CD14-positive monocyte (primary cell): ENCODE data around the gene TOB1. TPM values are rescaled to one million over a fixed set of nuclear protein-coding genes. Genes with fewer than 3 reads are reported as not detected.
"Not testable (repeated sequence)": the region's sequence is repeated elsewhere in the genome, so short reads cannot be mapped to it uniquely, and the experiment has no call there.

Experiments used
- DNase-seq, 3 donors: peaks; one replicate each; pipeline ENCODE4 v3.0.0-alpha.2; 2011 to 2022
- H2AFZ ChIP-seq: 2 replicates; pipeline ENCODE4 v1.6.0; 2012; ENCODE audit warnings: mild to moderate bottlenecking, low read depth, low read length, inconsistent platforms; ENCODE audit not compliant: insufficient read depth, poor library complexity, severe bottlenecking
- H3K27ac ChIP-seq, 2 donors: 1 replicate in 1 of 2; 2 replicates in 1 of 2; pipeline ENCODE4 v1.5.1; 2012 to 2013; ENCODE audit warnings: low read length in 2 of 2, control low read depth in 1 of 2, inconsistent platforms in 1 of 2, low read depth in 1 of 2, mild to moderate bottlenecking in 1 of 2
- H3K27me3 ChIP-seq, 2 donors: one replicate each; pipeline versions ENCODE4 v1.6.0 to v1.6.1; 2011 to 2013; ENCODE audit warnings: low read length in 2 of 2; ENCODE audit not compliant: control insufficient read depth in 2 of 2, insufficient read depth in 2 of 2
- H3K36me3 ChIP-seq, 2 donors: replicated peaks in 1 of 2; 1 replicate in 1 of 2; 2 replicates in 1 of 2; pipeline versions ENCODE4 v1.5.1 to v1.6.1; 2012 to 2013; ENCODE audit warnings: low read length in 2 of 2, control low read depth in 1 of 2, inconsistent platforms in 1 of 2, mild to moderate bottlenecking in 1 of 2; ENCODE audit not compliant: insufficient read depth in 2 of 2, control insufficient read depth in 1 of 2
- H3K4me1 ChIP-seq, 2 donors: 1 replicate in 1 of 2; 2 replicates in 1 of 2; pipeline versions ENCODE4 v1.5.1 to v1.6.1; 2012 to 2013; ENCODE audit warnings: low read length in 2 of 2, control low read depth in 1 of 2, inconsistent platforms in 1 of 2, mild to moderate bottlenecking in 1 of 2, moderate library complexity in 1 of 2; ENCODE audit not compliant: insufficient read depth in 2 of 2, control insufficient read depth in 1 of 2
- H3K4me2 ChIP-seq: replicated peaks from 2 replicates; pipeline ENCODE3; 2012; ENCODE audit warnings: low read length, moderate library complexity, mild to moderate bottlenecking; ENCODE audit not compliant: poor library complexity, severe bottlenecking; ENCODE audit errors: extremely low read depth
- H3K4me3 ChIP-seq, 3 experiments: fragments of 200-600 bp in 1 of 3; sonication (generic) in 1 of 3; replicated peaks in 1 of 3; 1 replicate in 2 of 3; 2 replicates in 1 of 3; pipeline ENCODE4 v1.5.1; 2011 to 2013; ENCODE audit warnings: low read length in 3 of 3, mild to moderate bottlenecking in 3 of 3, control low read depth in 2 of 3, low read depth in 2 of 3, inconsistent platforms in 1 of 3, moderate library complexity in 1 of 3
- H3K79me2 ChIP-seq: 2 replicates; pipeline ENCODE4 v1.6.0; 2012; ENCODE audit warnings: mild to moderate bottlenecking, control low read depth, inconsistent platforms, low read length, moderate library complexity; ENCODE audit not compliant: insufficient read depth
- H3K9ac ChIP-seq: 2 replicates; pipeline ENCODE4 v1.6.0; 2017; ENCODE audit warnings: low read length, mild to moderate bottlenecking; ENCODE audit not compliant: insufficient read depth, poor library complexity, severe bottlenecking
- H3K9me3 ChIP-seq, 2 donors: replicated peaks in 1 of 2; 1 replicate in 1 of 2; 2 replicates in 1 of 2; pipeline versions ENCODE4 v1.5.1 to v1.6.1; 2012 to 2013; ENCODE audit warnings: low read length in 2 of 2, control low read depth in 1 of 2; ENCODE audit not compliant: control insufficient read depth in 1 of 2, insufficient read depth in 1 of 2
- H4K20me1 ChIP-seq: 2 replicates; pipeline ENCODE4 v1.6.0; 2012; ENCODE audit warnings: mild to moderate bottlenecking, low read length, control low read depth, moderate library complexity; ENCODE audit not compliant: insufficient read depth
- H3K27ac Mint-ChIP-seq, 7 donors: one replicate each; pipeline ENCODE4 v1.8.0; 2020; ENCODE audit warnings: mild to moderate bottlenecking in 7 of 7, mixed read lengths in 7 of 7, moderate library complexity in 6 of 7, inconsistent platforms in 2 of 7
- H3K27me3 Mint-ChIP-seq, 3 donors: one replicate each; pipeline ENCODE4 v1.8.0; 2021 to 2022; ENCODE audit warnings: low read depth in 3 of 3, mild to moderate bottlenecking in 3 of 3, mixed read lengths in 3 of 3, moderate library complexity in 3 of 3, inconsistent platforms in 1 of 3
- H3K36me3 Mint-ChIP-seq, 2 donors: one replicate each; pipeline ENCODE4 v1.8.0; 2020; ENCODE audit warnings: mixed read lengths in 2 of 2, inconsistent platforms in 1 of 2, mild to moderate bottlenecking in 1 of 2
- H3K4me1 Mint-ChIP-seq: one replicate; pipeline ENCODE4 v1.8.0; 2020; ENCODE audit warnings: mild to moderate bottlenecking, mixed read lengths
- H3K4me3 Mint-ChIP-seq, 2 donors: one replicate each; pipeline ENCODE4 v1.8.0; 2020; ENCODE audit warnings: mild to moderate bottlenecking in 2 of 2, mixed read lengths in 2 of 2, moderate library complexity in 1 of 2
- H3K9me3 Mint-ChIP-seq, 7 donors: one replicate each; pipeline ENCODE4 v1.8.0; 2020 to 2022; ENCODE audit warnings: mixed read lengths in 7 of 7, mild to moderate bottlenecking in 6 of 7, moderate library complexity in 6 of 7, inconsistent platforms in 2 of 7
- CTCF ChIP-seq: fragments of 200-600 bp; IDR thresholded peaks from one replicate; pipeline ENCODE4 v1.8.0; 2022; ENCODE audit warnings: antibody characterized with exemption, mild to moderate bottlenecking
- WGBS: methylation state at CpG from one replicate; pipeline ENCODE4 v1.1.5; 2013; ENCODE audit warnings: missing lambda C conversion rate; ENCODE audit not compliant: insufficient coverage; 5-methylcytosine and 5-hydroxymethylcytosine counted together
- intact Hi-C, 2 donors: fragments of 100-400 bp; cut with micrococcal nuclease; formaldehyde crosslinking; loops; one replicate each; pipeline versions ENCODE4 v1.15.0 to v1.15.1; 2023
- polyA plus RNA-seq, 3 donors: library from polyadenylated mRNA; depleted of rRNA in 1 of 3; unstranded in 2 of 3; stranded (reverse) in 1 of 3; fragments of 300-500 nt in 2 of 3; fragments of >200 nt in 1 of 3; fragmentation: Illumina TruSeq in 2 of 3; gene quantifications; 1 replicate in 2 of 3; 2 replicates in 1 of 3; pipeline ENCODE4 v1.2.3, GENCODE V29; 2012 to 2021

TOB1 gene
- polyA plus RNA-seq, 3 donors: 18.5 to 107 (median 41.0) TPM

GRCh38 chr17:50879086-50879485 is 12.9 kb upstream of the TOB1 start:
- H3K27ac Mint-ChIP-seq: no peak overlapping the region
- WGBS: 100% methylated on average over 3 of the region's 5 CpGs
- Histone ChIP-seq H4K20me1 (no peaks in the 10 kb centered on the region), H3K36me3 (no peaks in the 10 kb centered on the region), H2AFZ (no peak overlapping the region), H3K9me3 (peaks cover 0 to 10% of the 10 kb centered on the region in 2 donors), H3K4me2 (no peak overlapping the region), H3K4me1 (peaks cover 7% of the 10 kb centered on the region in 2 donors), H3K79me2 (no peaks in the 10 kb centered on the region), H3K4me3 (no peak overlapping the region), H3K27me3 (no peaks in the 10 kb centered on the region), H3K9ac (no peak overlapping the region), H3K27ac (no peak overlapping the region)
- no peak overlapping the region for H3K4me3 Mint-ChIP-seq
- peaks cover 6% of the 10 kb centered on the region for H3K4me1 Mint-ChIP-seq
- intact Hi-C loops: no loop called here
- TF ChIP-seq CTCF: no peak
- no peak for DNase-seq
- H3K36me3 Mint-ChIP-seq: no peaks in the 10 kb centered on the region
- H3K27me3 Mint-ChIP-seq: peaks cover 2% of the 10 kb centered on the region in 3 donors
- peaks cover 0 to 10% (median 4%) of the 10 kb centered on the region in 7 donors for H3K9me3 Mint-ChIP-seq

DNA sequence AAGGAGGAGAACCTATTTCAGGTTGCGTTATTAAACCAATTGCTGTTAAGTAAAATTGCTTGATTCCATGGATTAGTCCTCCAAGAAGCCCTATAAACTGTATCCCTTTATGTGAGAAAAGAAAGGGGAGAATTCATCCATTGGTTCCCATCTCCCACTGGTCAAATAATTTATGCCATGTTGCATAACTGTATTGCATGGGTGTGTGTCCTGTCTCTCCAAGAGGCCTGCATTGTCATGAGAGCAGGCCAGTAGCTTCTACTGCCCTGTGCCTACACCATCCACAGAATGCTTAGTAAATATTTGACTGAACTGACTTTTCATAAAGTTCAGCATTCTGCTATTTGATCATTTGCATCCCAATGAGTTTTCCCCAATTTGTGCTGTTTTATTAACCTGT is 11.7 kb upstream of the TOB1 start:
- WGBS: no CpG with 5 or more reads among the region's 1 CpG
- TF ChIP-seq CTCF: no peak
- Histone ChIP-seq H3K4me1 (peaks cover 4 to 6% of the 10 kb centered on the region in 2 donors), H3K4me2 (no peak overlapping the region), H3K27ac (no peak overlapping the region), H3K9me3 (peaks cover 0 to 10% of the 10 kb centered on the region in 2 donors), H3K36me3 (no peaks in the 10 kb centered on the region), H3K9ac (no peak overlapping the region), H3K27me3 (no peaks in the 10 kb centered on the region), H3K4me3 (no peak overlapping the region), H3K79me2 (no peaks in the 10 kb centered on the region), H2AFZ (no peak overlapping the region), H4K20me1 (no peaks in the 10 kb centered on the region)
- peaks cover 0 to 2% (median 2%) of the 10 kb centered on the region in 3 donors for H3K27me3 Mint-ChIP-seq
- peaks cover 6% of the 10 kb centered on the region for H3K4me1 Mint-ChIP-seq
- H3K36me3 Mint-ChIP-seq: peaks cover 0 to 1% of the 10 kb centered on the region in 2 donors
- DNase-seq: no peak
- peaks cover 0 to 9% (median 4%) of the 10 kb centered on the region in 7 donors for H3K9me3 Mint-ChIP-seq
- intact Hi-C loops: no loop called here
- H3K4me3 Mint-ChIP-seq: no peak overlapping the region
- no peak overlapping the region for H3K27ac Mint-ChIP-seq

GRCh38 chr17:50877042-50877441 is 10.9 kb upstream of the TOB1 start:
- H3K4me2 ChIP-seq, H3K36me3 Mint-ChIP-seq, H3K9me3 Mint-ChIP-seq, H3K4me3 Mint-ChIP-seq, H3K36me3 ChIP-seq, H3K9me3 ChIP-seq, H3K4me3 ChIP-seq, H3K27me3 Mint-ChIP-seq, intact Hi-C loops, H3K9ac ChIP-seq, H3K27ac Mint-ChIP-seq, H3K27me3 ChIP-seq, H2AFZ ChIP-seq, H3K27ac ChIP-seq, H3K79me2 ChIP-seq, H4K20me1 ChIP-seq, DNase-seq: not testable (repeated sequence)
- whole genome bisulfite sequencing: 100% methylated on average over 3 of the region's 9 CpGs
- H3K4me1 ChIP-seq: peaks cover 12 to 14% of the 10 kb centered on the region in 2 donors
- peaks cover 12% of the 10 kb centered on the region for H3K4me1 Mint-ChIP-seq
